ENCODE data around the gene ANKRD44.

GRCh38 chr2:197263077-197263476, 47.5 kb downstream of the ANKRD44 start:
- TF ChIP-seq, protein P1, sequence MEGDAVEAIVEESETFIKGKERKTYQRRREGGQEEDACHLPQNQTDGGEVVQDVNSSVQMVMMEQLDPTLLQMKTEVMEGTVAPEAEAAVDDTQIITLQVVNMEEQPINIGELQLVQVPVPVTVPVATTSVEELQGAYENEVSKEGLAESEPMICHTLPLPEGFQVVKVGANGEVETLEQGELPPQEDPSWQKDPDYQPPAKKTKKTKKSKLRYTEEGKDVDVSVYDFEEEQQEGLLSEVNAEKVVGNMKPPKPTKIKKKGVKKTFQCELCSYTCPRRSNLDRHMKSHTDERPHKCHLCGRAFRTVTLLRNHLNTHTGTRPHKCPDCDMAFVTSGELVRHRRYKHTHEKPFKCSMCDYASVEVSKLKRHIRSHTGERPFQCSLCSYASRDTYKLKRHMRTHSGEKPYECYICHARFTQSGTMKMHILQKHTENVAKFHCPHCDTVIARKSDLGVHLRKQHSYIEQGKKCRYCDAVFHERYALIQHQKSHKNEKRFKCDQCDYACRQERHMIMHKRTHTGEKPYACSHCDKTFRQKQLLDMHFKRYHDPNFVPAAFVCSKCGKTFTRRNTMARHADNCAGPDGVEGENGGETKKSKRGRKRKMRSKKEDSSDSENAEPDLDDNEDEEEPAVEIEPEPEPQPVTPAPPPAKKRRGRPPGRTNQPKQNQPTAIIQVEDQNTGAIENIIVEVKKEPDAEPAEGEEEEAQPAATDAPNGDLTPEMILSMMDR (IDR thresholded peaks at IDR 0.05; ENCODE audit: low read length), result peak; percentile 21; the same call in 1 of the 2 replicates
- TF ChIP-seq EZH2 (IDR thresholded peaks at IDR 0.05; ENCODE audit: borderline replicate concordance, low read length), result no peak
